ENCODE measurements around the gene MRFAP1.

MRFAP1 gene

DNA sequence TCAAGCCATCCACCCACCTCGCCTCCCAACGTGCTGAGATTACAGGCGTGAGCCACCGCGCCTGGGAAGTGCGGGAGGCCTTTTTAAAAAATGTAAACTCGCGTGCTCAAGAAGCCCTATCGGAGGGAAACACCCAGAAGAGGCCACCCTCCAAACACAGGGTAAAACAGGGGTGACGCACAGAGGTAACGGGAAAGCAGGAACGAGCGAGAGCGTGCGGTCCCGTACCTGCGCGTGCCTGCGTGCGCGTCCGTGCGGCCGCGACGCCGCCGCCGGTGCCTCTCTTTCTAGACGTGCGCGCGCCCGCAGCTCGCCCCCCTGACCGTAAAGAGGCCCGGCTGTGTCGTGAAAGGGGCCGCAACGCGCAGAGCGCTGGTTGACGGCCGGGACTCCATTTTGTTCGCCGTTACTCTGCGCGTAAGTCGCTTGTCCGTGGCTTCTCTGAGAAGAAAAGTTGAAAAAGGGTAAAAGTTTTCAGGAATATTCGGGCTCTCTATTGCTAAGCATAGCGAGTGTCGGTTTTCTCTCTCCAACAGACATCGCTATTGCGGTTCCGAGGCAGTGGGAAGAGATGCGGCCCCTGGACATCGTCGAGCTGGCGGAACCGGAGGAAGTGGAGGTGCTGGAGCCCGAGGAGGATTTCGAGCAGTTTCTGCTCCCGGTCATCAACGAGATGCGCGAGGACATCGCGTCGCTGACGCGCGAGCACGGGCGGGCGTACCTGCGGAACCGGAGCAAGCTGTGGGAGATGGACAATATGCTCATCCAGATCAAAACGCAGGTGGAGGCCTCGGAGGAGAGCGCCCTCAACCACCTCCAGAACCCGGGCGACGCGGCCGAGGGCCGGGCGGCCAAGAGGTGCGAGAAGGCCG lies at the start of gene MRFAP1:
Gene MRFAP1 (plus strand): TSS at position 394 of the 872 bp plus-strand sequence. CDS start 178 bp downstream, at position 572.
- DNase-seq (ENCODE audit: low spot score): peak; percentile 88

- DNase-seq (ENCODE audit: low spot score): no peak
Measured at GRCh38 chr4:6591313-6591712, 49.2 kb upstream of the MRFAP1 start.

GRCh38 chr4:6591781-6592180 lies 48.7 kb upstream of the MRFAP1 start:
- DNase-seq (ENCODE audit: low spot score): peak; percentile 44

DNA sequence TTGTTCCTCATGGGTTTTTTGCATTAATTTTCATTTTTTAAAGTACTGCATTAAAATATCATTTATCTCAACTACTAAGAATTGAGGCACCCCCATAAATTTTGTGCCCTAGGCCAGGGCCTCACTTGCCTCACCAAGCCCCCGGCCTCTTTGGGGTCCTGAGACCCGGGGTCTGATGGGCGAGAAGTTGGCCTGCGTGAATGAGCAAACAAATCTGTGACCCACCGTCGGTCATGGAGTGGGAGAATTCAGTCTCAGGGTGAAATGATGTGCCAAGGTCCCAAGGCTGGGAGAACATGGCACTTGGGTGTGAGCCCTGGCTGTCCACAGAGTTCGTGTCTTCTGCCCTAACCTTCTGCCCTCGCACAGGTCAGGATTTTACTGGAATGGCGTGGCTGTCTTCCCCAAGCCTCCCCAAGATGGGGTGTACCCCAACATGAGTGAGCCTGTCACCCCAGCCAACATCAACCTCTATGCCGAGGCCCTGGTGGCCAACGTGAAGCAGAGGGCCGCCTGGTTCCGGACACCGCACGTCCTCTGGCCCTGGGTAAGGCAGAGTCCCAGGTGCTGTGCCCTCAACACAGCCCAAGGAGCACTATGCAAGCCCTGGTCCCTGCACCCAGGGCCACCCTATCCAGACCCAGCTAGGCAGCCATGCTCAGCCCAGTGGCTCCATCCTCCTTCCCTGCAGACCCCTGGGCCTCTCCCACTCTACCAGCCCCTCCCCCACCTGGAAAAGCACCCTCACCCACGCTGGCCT lies 47.5 kb upstream of the MRFAP1 start:
- DNase-seq (ENCODE audit: low spot score): no peak

DNA sequence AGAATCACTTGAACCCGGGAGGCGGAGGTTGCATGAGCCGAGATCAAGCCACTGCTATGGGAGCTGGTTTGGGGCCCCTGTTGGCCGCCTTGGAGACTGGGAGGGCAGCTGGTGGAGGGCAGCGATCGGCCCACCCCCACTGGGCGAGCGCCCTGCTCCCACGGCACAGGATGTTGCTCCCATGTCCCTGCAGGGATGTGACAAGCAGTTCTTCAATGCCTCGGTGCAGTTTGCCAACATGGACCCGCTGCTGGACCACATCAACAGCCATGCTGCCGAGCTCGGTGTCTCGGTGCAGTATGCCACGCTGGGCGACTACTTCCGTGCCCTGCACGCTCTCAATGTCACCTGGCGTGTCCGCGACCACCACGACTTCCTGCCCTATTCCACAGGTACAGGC lies 46.1 kb upstream of the MRFAP1 start:
- no peak for DNase-seq (ENCODE audit: low spot score)

GRCh38 chr4:6594826-6595355 lies 45.6 kb upstream of the MRFAP1 start:
- DNase-seq (ENCODE audit: low spot score): no peak

- DNase-seq (ENCODE audit: low spot score): no peak
Measured at GRCh38 chr4:6595897-6596537, 44.5 kb upstream of the MRFAP1 start.

GRCh38 chr4:6596948-6597347 lies 43.5 kb upstream of the MRFAP1 start:
- DNase-seq (ENCODE audit: low spot score): no peak

DNA sequence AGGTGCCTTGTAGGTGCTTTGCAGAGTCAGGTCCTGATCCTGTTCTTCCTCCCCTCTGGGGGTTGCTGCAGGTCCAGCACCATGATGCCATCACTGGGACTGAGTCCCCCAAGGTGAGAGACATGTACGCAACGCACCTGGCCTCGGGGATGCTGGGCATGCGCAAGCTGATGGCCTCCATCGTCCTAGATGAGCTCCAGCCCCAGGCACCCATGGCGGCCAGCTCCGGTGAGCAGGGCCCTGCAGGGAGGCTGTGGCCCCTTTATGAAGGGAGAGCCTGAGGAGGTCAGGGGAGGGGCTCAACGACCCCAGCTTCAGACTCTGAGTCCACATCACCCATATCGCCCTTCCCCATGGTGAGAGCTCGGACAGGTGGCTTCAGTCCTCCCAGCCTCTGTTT lies 42.4 kb upstream of the MRFAP1 start:
- DNase-seq (ENCODE audit: low spot score): no peak

DNA sequence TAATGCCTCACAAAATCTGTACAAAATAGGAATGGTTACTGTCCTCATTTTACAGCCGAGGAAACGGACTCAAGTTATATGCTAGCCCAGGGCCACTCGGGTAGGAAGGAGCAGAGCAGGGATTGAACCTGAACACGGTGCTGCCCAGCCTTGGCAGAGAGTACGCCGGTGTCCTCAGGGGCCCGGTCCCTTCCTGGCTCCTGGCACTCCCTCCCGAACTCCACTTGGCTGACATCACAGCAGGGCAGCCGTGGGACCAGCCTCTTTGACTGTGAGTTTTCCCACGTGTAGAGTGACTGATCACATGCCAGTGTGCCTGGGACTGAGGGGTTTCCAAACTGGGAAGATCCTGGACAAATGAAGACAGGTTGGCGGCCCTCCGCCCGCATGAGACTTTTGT lies 41.8 kb upstream of the MRFAP1 start:
- DNase-seq (ENCODE audit: low spot score): no peak

GRCh38 chr4:6601661-6602250 lies 38.7 kb upstream of the MRFAP1 start:
- DNase-seq (ENCODE audit: low spot score): no peak

GRCh38 chr4:6602289-6602688 lies 38.2 kb upstream of the MRFAP1 start:
- no peak for DNase-seq (ENCODE audit: low spot score)

DNA sequence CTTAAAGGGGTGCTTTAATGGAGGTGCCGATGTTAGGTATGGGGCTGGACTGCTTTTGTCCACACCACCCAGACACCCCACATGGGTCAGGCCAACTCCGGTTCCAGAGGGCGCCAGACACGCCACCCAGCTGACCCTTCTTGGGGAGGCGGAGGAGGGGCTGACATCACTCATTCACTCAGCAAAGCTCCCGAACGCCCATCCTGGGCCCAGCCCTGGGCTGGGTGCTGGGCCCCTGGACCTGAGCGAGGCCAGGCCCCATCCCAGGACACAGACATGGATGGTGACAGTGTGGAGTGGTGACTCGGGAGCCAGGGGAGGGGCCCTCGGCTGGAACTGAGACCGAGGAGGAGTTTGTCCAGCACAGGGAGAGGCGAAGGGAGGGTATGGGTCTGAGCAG lies 37.4 kb upstream of the MRFAP1 start:
- DNase-seq (ENCODE audit: low spot score): no peak

DNA sequence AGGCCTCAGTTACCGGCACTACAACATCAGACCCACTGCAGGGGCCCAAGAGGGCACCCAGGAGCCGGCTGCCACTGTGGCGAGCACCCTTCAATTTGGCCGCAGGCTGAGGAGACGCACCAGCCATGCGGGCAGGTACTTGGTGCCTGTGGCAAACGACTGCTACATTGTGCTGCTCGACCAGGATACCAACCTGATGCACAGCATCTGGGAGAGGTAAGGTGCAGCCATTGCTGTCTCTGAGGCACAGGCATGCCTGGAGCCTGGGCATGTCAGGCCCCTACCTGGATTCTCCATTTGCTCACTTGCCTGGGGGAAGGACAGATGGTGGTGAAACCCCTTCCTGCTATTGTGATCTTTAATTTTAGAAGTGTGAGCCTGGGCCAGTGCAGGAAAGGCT lies 35.4 kb upstream of the MRFAP1 start:
- DNase-seq (ENCODE audit: low spot score): no peak

DNA sequence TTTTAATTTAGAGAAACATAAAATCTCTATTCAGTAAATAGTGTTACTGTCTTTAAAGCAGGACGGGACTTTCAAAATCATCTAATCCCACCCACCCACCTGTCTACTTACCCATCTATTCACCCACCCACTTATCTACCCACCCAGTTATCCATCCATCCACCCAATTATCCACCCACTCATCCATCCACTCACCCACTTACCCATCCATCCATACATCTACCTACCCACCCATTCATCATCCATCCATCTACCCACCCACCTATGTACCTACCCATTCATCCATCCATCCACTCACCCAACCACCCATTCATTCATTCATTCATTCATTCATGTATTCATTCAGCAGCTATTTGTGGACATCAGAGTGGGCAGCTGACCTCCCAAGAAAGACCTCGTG lies 34.9 kb upstream of the MRFAP1 start:
- no peak for DNase-seq (ENCODE audit: low spot score)

- DNase-seq (ENCODE audit: low spot score): no peak
Measured at GRCh38 chr4:6606465-6607235, 33.8 kb upstream of the MRFAP1 start.

DNA sequence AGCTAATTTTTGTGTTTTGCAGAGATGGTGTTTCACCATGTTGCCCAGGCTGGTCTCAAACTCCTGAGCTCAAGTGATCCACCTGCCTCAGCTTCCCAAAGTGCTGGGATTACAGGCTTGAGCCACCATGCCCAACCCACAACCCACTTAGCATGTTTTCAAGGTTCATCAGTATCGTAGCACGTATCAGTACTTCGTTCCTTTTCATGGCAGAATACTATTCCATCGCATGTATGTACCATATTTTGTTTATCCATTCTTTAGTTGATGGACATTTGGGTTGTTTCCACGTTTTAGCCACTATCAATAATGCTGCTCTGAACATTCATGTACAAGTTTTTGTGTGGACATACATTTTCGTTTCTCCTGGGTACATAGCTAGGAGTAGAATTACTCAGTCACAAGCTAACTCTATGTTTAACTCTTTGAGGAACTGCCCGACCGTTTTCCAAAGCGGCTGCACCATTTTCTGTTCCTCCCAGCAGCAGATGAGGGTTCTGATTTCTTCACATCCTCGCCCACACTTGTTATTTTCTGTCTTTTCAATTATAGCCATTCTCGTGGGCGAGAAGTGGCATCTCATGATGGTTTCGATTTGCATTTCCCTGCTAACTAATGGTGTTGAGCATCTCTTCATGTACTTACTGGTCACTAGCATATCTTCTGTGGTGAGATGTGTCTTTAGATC lies 33.0 kb upstream of the MRFAP1 start:
- no peak for DNase-seq (ENCODE audit: low spot score)

GRCh38 chr4:6608758-6609414 lies 31.6 kb upstream of the MRFAP1 start:
- DNase-seq (ENCODE audit: low spot score): no peak

- no peak for DNase-seq (ENCODE audit: low spot score)
Measured at GRCh38 chr4:6609415-6610079, 30.9 kb upstream of the MRFAP1 start.
